Ovary (tissue), 10 donors: Measurements from ENCODE around the gene RAB40C. TPM values are rescaled to one million over a fixed set of nuclear protein-coding genes. Genes with fewer than 3 reads are reported as not detected.

Experiments
- DNase-seq, 5 donors: peaks; one replicate each; pipeline ENCODE4 v3.0.0-alpha.2; 2019 to 2020
- H3K27ac ChIP-seq, 2 donors: fragments of 200-600 bp; one replicate each; pipeline versions ENCODE4 v1.5.1 to v1.8.0; 2019 to 2022
- H3K27me3 ChIP-seq: fragments of 200-600 bp; one replicate; pipeline ENCODE4 v1.8.0; 2022
- H3K36me3 ChIP-seq: fragments of 200-600 bp; sonication (generic); one replicate; pipeline ENCODE4 v1.5.1; 2019
- H3K4me1 ChIP-seq: one replicate; pipeline ENCODE4 v1.8.1; 2013; ENCODE audit warnings: mild to moderate bottlenecking, moderate library complexity; ENCODE audit not compliant: insufficient read depth
- H3K4me3 ChIP-seq: fragments of 200-600 bp; sonication (generic); one replicate; pipeline ENCODE4 v1.5.1; 2017
- H3K9me3 ChIP-seq, 2 donors: fragments of 200-600 bp in 1 of 2; sonication (generic) in 1 of 2; one replicate each; pipeline versions ENCODE4 v1.5.1 to v1.8.1; 2013 to 2019; ENCODE audit warnings: mild to moderate bottlenecking in 1 of 2, moderate library complexity in 1 of 2
- CTCF ChIP-seq, 3 donors: fragments of 450-650 bp in 2 of 3; fragments of 200-600 bp in 1 of 3; IDR thresholded peaks; one replicate each; pipeline versions ENCODE4 v1.5.1 to v1.8.0; 2016 to 2022; ENCODE audit warnings: antibody characterized with exemption in 3 of 3, mild to moderate bottlenecking in 1 of 3
- EP300 ChIP-seq: sonication (generic); formaldehyde crosslinking; IDR thresholded peaks from one replicate; pipeline ENCODE4 v1.6.1; 2017; ENCODE audit warnings: antibody characterized with exemption
- POLR2A ChIP-seq: fragments of 450-650 bp; IDR thresholded peaks from one replicate; pipeline ENCODE4 v1.6.1; 2017; ENCODE audit warnings: antibody characterized with exemption, mild to moderate bottlenecking, moderate library complexity
- WGBS, 3 donors: extraction: QIAGEN DNeasy Blood & Tissue Kit in 1 of 3; methylation state at CpG; one replicate each; pipeline versions ENCODE4 v1.1.5 to v1.1.7; 2013 to 2017; 5-methylcytosine and 5-hydroxymethylcytosine counted together
- intact Hi-C, 4 donors: fragments of 100-400 bp; cut with DNase I; formaldehyde crosslinking; loops; one replicate each; pipeline versions ENCODE4 v1.11.0 to v1.15.1; 2022 to 2023
- long read RNA-seq, 3 donors: library from polyadenylated mRNA in 2 of 3; unstranded in 2 of 3; transcript quantifications; one replicate each; pipeline ENCODE4 v2.0.0 and lab custom pipeline, GENCODE V29; 2021 to 2026
- polyA plus RNA-seq, 2 donors: library from polyadenylated mRNA; stranded (reverse); fragments of 200-250 nt in 1 of 2; fragments of 350-450 nt in 1 of 2; fragmentation: Illumina TruSeq in 1 of 2; extraction: RNeasy Lipid Tissue Mini Kit (QIAGEN cat#74804) in 1 of 2; gene quantifications; one replicate each; pipeline ENCODE4 v1.2.3, GENCODE V29; 2013 to 2014
- total RNA-seq, 7 donors: library from RNA; depleted of rRNA in 2 of 7; stranded (reverse); fragments of >200 nt in 2 of 7; fragmentation: NEBNext Ultra II Directional in 3 of 7; extraction: Animal tissue kit (Norgen Biotek cat#: 25700) in 3 of 7; gene quantifications; one replicate each; pipeline versions ENCODE4 v1.1.0 to v1.2.4, GENCODE V29; 2016 to 2023
- donor health status: DM: no; HTN: no; CAD: no; lungs with moderate emphysema.
- donor health status: DM: no; HTN: no; CAD: no.
- donor health status: Bipolar disorder and iron deficiency.
- donor health status: DM: yes; HTN: yes; CAD: no.
- donor health status: DM: no; HTN: no; CAD: no.
- donor health status: DM: yes; HTN: yes; CAD: no.

Gene RAB40C
- total RNA-seq (10 to 100 TPM; 11.7 to 24.1 (median 21.4) TPM), polyA plus RNA-seq (10 to 100 TPM in 1 of 2 donors, 1 to 10 TPM in 1; 1.9 to 21.0 TPM)
- long read RNA-seq, donor 1, transcript RAB40C-201 (6 exons, 2,699 nt), result major isoform, 5 of 18 reads
- long read RNA-seq, donor 1, partial matches to known transcripts, result 3 of 18 reads
- long read RNA-seq, donor 1, other reads (novel, unspliced or antisense), result 4 of 18 reads
- long read RNA-seq, donor 2, transcript RAB40C-204 (7 exons, 2,569 nt), result major isoform, 6 of 10 reads
- long read RNA-seq, donor 2, partial matches to known transcripts, result 0 of 10 reads
- long read RNA-seq, donor 2, other reads (novel, unspliced or antisense), result 0 of 10 reads
- long read RNA-seq, donor 3, transcript RAB40C-201 (6 exons, 2,699 nt), result major isoform, 43 of 102 reads
- long read RNA-seq, donor 3, transcript RAB40C-204 (7 exons, 2,569 nt), result minor isoform, 31 of 102 reads
- long read RNA-seq, donor 3, partial matches to known transcripts, result 10 of 102 reads
- long read RNA-seq, donor 3, other reads (novel, unspliced or antisense), result 16 of 102 reads

- peak; percentile 76 for TF ChIP-seq EP300
- TF ChIP-seq POLR2A, result peak; percentile 42
- peak in 2 of 3 donors; percentile 19 to 54 for TF ChIP-seq CTCF (IDR thresholded peaks at IDR 0.05)
- Histone ChIP-seq H3K36me3 (no peaks in the 10 kb centered on the region), H3K4me3 (peak within 1 kb of the TSS; percentile 92), H3K27me3 (no peaks in the 10 kb centered on the region), H3K9me3 (no peaks in the 10 kb centered on the region), H3K27ac (peak within 1 kb of the TSS; percentile 89 to 97), H3K4me1 (peaks cover 13% of the 10 kb centered on the region)
- 1 to 2% (median 1%) methylated on average over 38 to 61 of the region's 67 CpGs for WGBS, 3 donors
- DNase-seq, result peak; percentile 99
- intact Hi-C loops, result loop anchor here in 3 of 4 donors (5.0 kb wide), 3 partner anchors 38 to 68 kb away; partner anchors contain the start of gene METTL26 (in 1 of the 3)
Measured at GRCh38 chr16:589658-590187, at the start of gene RAB40C. Gene RAB40C (plus strand): TSS chr16:590066. CDS start chr16:590292, 226 bp downstream.

GRCh38 chr16:540645-541340 is 49.1 kb upstream of the RAB40C start:
- no peak for DNase-seq
- Histone ChIP-seq H3K36me3 (no peaks in the 10 kb centered on the region), H3K9me3 (no peaks in the 10 kb centered on the region), H3K27me3 (no peaks in the 10 kb centered on the region), H3K4me1 (no peaks in the 10 kb centered on the region), H3K4me3 (no peak overlapping the region), H3K27ac (no peak overlapping the region)
- intact Hi-C loops, result loop anchor here in 2 of 4 donors (10.0 kb wide), 1 partner anchor 124 kb away; the partner anchor contains the start of gene RHOT2 (in 2 of the 2)
- WGBS, 3 donors, result 76 to 86% (median 82%) methylated on average over 24 to 29 of the region's 29 CpGs
- TF ChIP-seq EP300, result no peak
- no peak for TF ChIP-seq POLR2A
- TF ChIP-seq CTCF (IDR thresholded peaks at IDR 0.05), result no peak

GRCh38 chr16:543301-544164 is 46.3 kb upstream of the RAB40C start:
- Histone ChIP-seq H3K4me3 (no peak overlapping the region), H3K36me3 (no peaks in the 10 kb centered on the region), H3K27ac (no peak overlapping the region), H3K9me3 (no peaks in the 10 kb centered on the region), H3K4me1 (peaks cover 3% of the 10 kb centered on the region), H3K27me3 (no peaks in the 10 kb centered on the region)
- intact Hi-C loops, result loop anchor here in 2 of 4 donors (10.0 kb wide), 1 partner anchor 121 kb away; the partner anchor contains the start of gene RHOT2 (in 2 of the 2)
- 86 to 93% (median 88%) methylated on average over 40 to 51 of the region's 51 CpGs for WGBS, 3 donors
- DNase-seq, result no peak
- TF ChIP-seq POLR2A (no peak), EP300 (no peak), CTCF (IDR thresholded peaks at IDR 0.05) (no peak)
